Neural crest cell (in vitro differentiated cells): ENCODE results near the gene IPPK. TPM values are rescaled to one million over a fixed set of nuclear protein-coding genes. Genes with fewer than 3 reads are reported as not detected.

Experiments
- DNase-seq: peaks from one replicate; pipeline ENCODE4 v3.0.0; 2021; ENCODE audit warnings: low read depth, mixed read lengths, low spot score
- H3K27ac Mint-ChIP-seq: one replicate; pipeline ENCODE4 v1.8.0; 2021; ENCODE audit warnings: mild to moderate bottlenecking, mixed read lengths; ENCODE audit not compliant: unreplicated experiment
- H3K27me3 Mint-ChIP-seq: 2 replicates; pipeline ENCODE4 v1.8.0; 2021; ENCODE audit warnings: low read depth, mild to moderate bottlenecking, mixed read lengths
- H3K36me3 Mint-ChIP-seq: 2 replicates; pipeline ENCODE4 v1.8.0; 2021; ENCODE audit warnings: low read depth, mild to moderate bottlenecking, mixed read lengths
- H3K4me1 Mint-ChIP-seq: 2 replicates; pipeline ENCODE4 v1.8.0; 2021; ENCODE audit warnings: mixed read lengths
- H3K4me3 Mint-ChIP-seq: one replicate; pipeline ENCODE4 v1.8.0; 2021; ENCODE audit warnings: mild to moderate bottlenecking, mixed read lengths
- H3K9me3 Mint-ChIP-seq: 2 replicates; pipeline ENCODE4 v1.8.0; 2021; ENCODE audit warnings: mixed read lengths
- total RNA-seq: library from RNA; stranded (reverse); gene quantifications from 2 replicates; pipeline ENCODE4 v1.2.1, GENCODE V29; 2021
- TF ChIP-seq, protein P1 (sequence below): fragments of 200-600 bp; sonication (generic); conservative IDR thresholded peaks from 2 replicates; pipeline ENCODE4 v1.5.0; 2021; ENCODE audit warnings: antibody characterized with exemption, mild to moderate bottlenecking

Gene IPPK
- total RNA-seq, 1 donor from 2014 or later = 13.1 TPM

DNA sequence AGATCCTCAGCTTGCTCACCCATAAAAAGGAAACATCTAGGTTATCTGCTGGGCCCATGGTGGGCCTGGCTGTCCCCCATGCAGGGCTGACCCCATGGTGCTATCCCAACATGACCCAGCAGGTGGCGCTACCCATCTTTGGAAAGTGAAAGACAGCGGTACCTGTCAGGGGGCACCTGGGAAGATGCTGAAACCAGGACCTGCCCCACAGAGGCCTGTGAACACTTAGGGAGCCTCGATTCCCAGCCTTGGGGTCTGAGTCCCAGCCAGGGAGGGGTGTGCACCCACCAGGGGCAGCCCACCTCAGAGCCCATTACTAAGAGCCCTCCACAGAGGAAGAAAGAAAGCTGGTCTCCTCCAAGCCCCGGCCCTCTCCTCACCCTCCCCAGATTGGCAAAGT lies 46.6 kb upstream of the IPPK start:
- H3K4me3 Mint-ChIP-seq = no peak overlapping the region
- H3K4me1 Mint-ChIP-seq = no peaks in the 10 kb centered on the region
- H3K27me3 Mint-ChIP-seq = no peaks in the 10 kb centered on the region
- TF ChIP-seq, protein P1, sequence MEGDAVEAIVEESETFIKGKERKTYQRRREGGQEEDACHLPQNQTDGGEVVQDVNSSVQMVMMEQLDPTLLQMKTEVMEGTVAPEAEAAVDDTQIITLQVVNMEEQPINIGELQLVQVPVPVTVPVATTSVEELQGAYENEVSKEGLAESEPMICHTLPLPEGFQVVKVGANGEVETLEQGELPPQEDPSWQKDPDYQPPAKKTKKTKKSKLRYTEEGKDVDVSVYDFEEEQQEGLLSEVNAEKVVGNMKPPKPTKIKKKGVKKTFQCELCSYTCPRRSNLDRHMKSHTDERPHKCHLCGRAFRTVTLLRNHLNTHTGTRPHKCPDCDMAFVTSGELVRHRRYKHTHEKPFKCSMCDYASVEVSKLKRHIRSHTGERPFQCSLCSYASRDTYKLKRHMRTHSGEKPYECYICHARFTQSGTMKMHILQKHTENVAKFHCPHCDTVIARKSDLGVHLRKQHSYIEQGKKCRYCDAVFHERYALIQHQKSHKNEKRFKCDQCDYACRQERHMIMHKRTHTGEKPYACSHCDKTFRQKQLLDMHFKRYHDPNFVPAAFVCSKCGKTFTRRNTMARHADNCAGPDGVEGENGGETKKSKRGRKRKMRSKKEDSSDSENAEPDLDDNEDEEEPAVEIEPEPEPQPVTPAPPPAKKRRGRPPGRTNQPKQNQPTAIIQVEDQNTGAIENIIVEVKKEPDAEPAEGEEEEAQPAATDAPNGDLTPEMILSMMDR = peak; percentile 94
- peaks cover 6% of the 10 kb centered on the region for H3K36me3 Mint-ChIP-seq
- DNase-seq = peak; percentile 91
- no peaks in the 10 kb centered on the region for H3K9me3 Mint-ChIP-seq
- H3K27ac Mint-ChIP-seq = no peak overlapping the region

DNA sequence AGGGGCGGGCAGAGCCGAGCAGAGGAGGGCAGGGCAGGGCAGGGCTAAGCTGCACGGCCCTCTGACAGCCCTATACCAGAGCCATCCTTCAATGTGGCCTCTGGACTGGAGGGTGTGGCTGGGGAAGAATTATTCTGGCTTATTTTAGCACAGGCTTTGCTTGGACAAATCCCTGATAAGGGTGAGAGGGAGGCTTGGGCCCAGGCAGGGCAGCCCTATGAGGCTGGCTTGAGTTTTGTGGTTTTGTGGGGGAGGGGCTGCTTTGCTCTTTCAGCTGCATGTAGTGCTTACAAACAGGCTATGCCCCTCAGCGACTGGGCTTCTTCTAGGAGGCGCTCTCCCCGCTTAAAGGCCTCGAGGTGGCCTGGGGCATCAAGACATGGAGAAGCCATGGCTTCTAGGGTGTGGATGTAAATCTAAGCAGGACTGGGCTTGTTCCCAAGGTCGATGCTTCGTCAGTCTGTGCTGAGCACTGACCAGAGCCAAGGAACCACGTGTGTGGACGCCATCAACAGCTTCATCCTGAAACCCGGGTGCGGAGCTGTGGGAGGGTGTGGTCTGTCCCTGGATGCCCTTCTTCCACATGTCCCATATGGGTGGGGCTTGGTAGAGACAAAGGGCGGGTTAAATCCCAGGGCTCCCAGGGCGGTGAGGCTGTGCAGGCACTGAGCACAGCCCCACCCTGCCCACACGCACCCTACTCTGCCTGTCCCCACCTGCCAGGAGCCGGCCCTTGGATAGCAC lies 45.7 kb upstream of the IPPK start:
- Mint-ChIP-seq H3K4me3 (no peak overlapping the region), H3K27ac (no peak overlapping the region), H3K27me3 (no peaks in the 10 kb centered on the region), H3K9me3 (no peaks in the 10 kb centered on the region), H3K36me3 (peaks cover 4% of the 10 kb centered on the region), H3K4me1 (no peaks in the 10 kb centered on the region)
- DNase-seq = no peak
- TF ChIP-seq, protein P1 = no peak

DNA sequence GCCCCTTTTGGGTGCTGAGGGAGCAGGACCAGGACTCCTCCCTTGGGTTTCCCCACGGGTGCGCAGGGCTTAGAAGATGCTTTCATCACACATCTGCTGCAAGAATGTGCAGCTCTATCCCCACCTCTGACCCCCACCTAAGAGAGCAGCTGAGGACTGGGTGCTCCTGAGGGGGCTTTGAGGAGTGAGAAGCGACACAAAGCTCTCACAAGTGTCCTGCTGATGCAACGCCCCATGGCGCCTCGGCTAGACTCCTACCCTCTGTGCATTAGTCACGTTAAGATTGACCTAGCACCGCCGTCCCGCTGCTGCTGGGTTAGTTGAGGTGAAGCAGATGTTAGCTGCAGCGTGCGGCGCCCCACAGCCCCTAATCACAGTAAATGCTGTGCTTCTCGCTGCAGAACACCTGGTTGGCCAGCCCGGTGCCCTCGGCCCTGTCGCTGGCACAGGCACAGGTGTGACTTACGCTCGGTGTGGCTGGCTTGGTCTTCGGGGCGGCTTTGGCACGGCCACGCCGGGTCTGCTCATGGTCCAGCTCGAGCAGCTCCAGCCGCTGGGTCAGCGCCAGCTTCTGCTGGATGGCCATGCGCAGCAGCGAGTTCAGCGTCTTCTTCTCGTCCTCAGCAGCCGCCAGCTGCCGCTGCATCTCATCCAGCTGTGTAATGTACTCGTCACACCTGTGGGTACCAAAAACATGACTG lies 45.0 kb upstream of the IPPK start:
- Mint-ChIP-seq H3K4me3 (no peak overlapping the region), H3K4me1 (no peaks in the 10 kb centered on the region), H3K9me3 (no peaks in the 10 kb centered on the region), H3K27me3 (no peaks in the 10 kb centered on the region), H3K27ac (no peak overlapping the region), H3K36me3 (peaks cover 1% of the 10 kb centered on the region)
- DNase-seq = no peak
- TF ChIP-seq, protein P1 = no peak

DNA sequence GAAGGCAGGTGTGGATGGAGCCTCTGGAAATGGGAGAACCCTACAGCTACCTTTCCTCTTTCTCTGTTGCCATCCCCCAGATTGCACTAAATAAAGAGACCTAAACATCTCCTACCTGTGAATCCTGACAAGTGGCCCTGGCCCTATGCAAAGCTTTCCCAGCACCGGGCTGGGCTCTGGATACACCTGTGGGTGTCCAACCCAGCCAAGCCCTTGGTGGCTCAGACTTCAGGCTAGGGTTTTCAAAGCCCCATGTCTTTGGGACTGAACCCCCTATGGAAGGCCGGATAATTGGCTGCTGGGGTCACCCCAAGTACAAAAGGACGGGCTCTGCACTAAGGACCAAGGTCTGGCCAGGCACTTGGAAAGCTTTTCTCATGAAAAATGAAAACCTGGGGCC lies 44.1 kb upstream of the IPPK start:
- H3K9me3 Mint-ChIP-seq = no peaks in the 10 kb centered on the region
- H3K27me3 Mint-ChIP-seq = no peaks in the 10 kb centered on the region
- H3K4me1 Mint-ChIP-seq = no peaks in the 10 kb centered on the region
- TF ChIP-seq, protein P1 = no peak
- no peak overlapping the region for H3K4me3 Mint-ChIP-seq
- H3K36me3 Mint-ChIP-seq = no peaks in the 10 kb centered on the region
- DNase-seq = no peak
- no peak overlapping the region for H3K27ac Mint-ChIP-seq

DNA sequence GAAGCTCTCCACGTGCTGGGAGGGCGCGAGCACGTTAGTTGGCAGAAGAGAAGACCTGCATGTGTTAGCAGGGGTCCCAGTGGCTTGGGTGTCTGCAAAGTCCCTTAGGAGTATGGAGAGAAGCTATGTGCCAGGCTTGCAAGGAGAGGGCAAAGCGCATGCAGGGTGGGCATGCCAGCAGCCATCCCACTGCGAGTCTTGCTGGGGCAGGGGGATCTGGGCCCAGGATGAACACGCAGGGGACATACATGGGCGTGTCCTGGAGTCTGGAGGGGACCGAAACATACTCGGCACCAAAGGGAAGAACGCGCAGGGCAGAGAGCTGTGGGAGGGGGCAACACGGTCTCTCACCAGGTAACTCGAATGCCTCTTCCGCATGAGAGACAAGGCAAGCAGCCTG lies 43.6 kb upstream of the IPPK start:
- no peaks in the 10 kb centered on the region for H3K27me3 Mint-ChIP-seq
- TF ChIP-seq, protein P1 = no peak
- no peak for DNase-seq
- H3K36me3 Mint-ChIP-seq = no peaks in the 10 kb centered on the region
- no peaks in the 10 kb centered on the region for H3K4me1 Mint-ChIP-seq
- no peak overlapping the region for H3K27ac Mint-ChIP-seq
- no peak overlapping the region for H3K4me3 Mint-ChIP-seq
- H3K9me3 Mint-ChIP-seq = no peaks in the 10 kb centered on the region
